ENCODE results near the gene ATG2A.
A peak's percentile ranks its signal among the peaks of the same experiment; 100 is the strongest.
"Not testable (repeated sequence)": the region's sequence is repeated elsewhere in the genome, so short reads cannot be mapped to it uniquely, and the experiment has no call there.

The ATG2A gene

DNA sequence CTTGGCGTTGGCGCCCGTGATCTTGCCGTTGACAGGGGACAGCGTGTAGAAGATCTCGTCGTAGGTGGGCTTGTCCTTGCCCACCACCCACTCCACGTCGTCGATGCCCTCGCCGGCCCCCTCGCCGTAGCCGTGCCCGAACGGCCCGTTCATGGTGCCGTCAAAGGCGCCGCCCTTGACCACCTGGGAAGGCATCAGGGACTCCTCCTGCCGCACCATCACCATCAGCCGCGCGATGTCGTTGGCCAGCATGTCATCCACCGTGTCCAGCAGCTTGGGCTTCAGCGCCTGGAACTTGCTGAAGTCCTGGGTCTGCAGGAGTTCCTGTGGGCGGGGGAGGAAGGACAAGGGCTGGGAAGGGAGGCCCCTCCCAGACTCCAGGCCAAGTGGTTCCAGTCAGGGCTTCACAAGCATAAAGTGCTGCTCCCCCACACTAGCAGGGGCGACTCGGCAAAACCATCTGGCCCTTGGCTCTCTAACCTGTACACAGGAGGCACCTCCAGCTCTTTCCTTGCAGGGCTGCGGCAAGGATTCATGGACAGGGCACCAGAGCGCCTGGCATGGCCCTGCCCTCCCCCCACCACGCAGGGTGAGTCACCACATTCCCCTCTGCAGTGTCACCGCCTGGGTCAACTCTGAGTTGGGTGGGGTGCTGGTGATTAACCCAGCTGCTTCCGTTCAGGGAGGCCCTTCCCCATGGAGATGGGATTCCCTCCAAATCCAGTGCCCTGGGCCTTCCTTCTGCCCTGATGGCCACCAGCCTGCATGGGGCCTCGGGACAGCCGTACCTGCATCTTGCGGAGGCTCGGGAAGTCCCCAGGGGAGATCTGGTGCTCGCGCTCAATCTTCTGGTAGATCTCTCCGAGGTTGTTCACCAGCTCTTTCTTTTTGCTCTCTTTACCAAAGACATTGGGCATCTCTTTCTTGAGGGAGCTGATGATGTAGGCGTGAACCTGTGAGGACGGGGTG lies 62.2 kb downstream of the ATG2A start:
- DNase-seq (ENCODE audit: low spot score), result no peak

DNA sequence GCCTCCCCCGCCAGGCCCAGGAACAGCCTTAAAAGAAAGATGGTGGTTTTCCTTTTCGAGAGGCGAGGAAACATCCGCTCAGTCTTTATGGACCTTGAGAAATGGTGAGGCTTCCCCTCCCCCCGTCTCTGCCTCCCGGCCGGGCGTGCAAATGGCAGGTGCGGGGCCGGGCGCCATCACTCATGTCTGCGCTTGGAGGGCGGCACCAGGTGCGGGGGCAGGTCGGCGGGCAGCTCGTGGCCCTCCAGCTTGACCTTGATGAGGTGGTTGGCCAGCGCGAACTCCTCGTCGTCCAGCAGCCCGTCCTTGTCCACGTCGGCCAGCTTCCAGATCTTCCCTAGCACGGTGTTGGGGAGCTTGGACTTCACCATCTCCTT lies 62.9 kb downstream of the ATG2A start:
- no peak for DNase-seq (ENCODE audit: low spot score)

DNA sequence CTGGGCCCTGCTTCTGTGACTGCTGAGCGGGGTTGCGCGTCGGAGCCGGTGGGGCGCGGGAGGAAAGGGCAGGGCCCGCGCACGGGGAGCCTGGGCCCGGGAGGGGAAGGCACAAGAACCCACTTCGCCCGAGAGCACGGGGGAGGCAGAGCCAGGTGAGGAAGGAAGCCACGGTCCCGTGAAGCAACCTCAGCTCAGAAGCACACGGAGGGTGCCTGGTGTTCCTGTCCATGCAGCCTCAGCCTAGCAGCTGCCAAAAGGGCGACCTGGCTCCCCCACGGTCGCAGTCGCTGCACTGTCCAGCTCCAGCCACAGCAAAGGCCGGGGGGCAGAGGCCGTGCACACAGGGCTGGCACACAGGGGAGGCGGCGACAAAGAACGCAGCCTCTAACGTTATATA lies 63.3 kb downstream of the ATG2A start:
- no peak for DNase-seq (ENCODE audit: low spot score)

DNA sequence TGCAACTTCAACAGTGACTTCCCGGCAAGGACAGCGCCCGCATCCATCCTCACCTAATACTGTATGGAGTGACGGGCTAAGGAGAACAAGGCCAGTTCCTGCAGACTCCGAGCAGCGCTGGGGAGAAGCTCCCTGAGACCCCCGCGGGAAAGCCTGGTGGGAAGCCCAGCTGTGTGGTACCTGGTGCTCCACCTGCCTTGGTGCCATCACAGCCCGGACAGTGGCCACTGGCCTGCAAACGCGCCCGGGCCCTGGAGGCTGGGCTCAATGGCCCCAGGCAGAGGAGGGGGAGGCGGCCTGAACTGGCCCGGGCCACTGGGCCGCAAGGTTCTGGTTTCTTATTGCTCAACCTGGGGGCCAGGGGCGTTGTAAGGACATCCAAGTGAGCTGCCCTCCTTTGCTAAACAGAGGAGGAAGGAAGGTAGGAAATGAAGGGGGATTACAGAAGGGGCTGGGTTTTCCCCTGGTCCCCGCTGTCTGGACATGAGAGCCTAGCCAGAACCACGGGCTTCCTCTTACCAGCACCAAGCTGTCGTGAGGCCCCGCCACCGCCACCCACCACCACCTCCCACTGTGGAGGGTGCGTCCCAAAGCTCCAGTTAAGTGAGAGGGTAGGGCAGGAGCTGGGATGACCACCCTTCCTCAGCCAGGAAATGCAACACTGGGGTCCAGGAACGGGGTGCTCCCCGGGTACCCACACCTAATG lies 64.1 kb downstream of the ATG2A start:
- DNase-seq (ENCODE audit: low spot score), result no peak

DNA sequence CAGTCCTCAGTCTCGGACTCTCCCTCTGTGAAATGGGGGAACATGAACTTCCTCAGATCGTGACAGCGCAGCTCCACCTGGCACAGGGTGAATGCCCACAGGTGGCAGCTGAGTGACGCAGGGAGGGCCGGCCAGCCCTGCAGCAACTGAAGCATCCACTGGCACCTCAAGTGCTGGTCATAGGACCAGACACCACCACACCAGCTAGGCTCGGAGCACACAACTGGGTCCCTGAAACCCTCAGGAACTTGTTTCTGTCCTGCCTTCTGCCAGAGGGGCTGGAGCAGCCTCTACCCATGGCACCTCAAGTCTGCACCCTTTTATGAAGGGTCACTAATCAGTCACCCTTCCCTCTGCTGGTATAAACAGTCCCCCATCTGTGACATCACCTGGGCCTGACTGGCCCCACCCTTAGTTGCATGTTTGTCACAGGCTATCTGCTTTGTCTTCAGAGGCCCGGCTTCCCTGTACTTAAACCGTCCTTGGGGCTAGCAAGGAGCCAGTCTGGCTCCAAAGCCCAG lies 65.1 kb downstream of the ATG2A start:
- DNase-seq (ENCODE audit: low spot score), result peak; percentile 83

DNA sequence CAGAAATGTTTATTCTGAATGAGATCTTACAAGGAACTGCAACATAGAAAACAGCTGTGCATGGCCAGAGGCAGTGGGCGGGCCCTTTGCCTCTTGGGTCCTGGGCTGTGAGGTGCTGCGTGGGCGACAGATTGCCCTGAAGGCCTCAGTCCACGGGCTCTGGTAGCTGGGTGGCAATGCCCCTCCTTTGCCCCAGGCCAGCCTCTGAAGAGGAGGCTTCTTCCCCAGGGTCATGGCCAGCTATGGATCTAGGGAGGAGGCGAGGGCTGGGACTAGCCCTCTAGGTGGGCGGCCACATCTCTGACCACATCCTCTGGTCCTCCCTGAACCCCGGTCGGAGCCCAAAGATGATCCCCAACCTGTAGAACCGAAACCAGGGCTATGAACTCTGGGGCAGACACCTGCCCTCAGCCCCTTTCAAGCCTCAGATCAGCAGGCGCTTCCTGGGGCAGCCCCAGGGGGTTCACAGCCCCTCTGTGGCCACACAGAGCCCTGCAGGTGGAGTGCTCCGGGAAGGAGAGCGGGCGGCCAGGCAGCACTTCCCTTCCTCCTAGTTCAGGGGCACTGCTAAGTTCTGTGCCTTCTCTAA lies 65.9 kb downstream of the ATG2A start:
- DNase-seq (ENCODE audit: low spot score), result peak; percentile 90

DNA sequence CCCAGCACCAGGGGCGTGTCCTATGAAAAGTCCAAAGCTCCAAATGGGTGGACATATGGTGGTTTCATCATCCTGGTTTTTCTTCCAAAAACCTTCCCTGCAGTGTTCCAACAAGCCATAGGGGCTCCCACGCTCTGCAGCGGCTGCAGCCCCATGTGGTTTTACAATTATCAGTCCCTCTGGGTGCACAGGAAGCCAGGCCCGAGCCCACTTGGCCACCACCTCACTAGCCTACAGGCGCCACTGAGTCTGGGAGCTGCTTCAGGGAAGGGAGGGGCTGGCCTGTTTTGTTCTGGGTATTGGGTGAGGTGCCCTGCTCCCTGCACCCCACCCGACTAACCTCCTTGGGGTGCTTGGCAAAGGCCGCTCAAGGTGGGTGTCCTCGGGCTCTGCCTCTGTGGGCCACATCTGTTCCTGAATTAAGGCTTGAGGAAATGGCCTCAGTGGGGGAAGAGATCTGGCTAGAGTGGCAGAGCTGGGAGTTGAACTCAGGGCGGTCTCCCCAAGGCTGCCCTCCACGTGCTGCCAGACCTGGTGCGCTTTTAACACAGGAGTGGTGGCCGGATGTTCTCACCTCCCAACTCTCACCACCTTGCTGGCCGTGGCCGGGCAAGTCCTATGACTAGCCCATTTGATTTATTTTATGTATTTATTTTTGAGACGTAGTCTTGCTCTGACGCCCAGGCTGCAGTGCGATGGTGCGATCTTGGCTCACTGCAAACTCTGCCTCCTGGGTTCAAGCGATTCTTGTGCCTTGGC lies 67.2 kb downstream of the ATG2A start:
- no peak for DNase-seq (ENCODE audit: low spot score)

DNA sequence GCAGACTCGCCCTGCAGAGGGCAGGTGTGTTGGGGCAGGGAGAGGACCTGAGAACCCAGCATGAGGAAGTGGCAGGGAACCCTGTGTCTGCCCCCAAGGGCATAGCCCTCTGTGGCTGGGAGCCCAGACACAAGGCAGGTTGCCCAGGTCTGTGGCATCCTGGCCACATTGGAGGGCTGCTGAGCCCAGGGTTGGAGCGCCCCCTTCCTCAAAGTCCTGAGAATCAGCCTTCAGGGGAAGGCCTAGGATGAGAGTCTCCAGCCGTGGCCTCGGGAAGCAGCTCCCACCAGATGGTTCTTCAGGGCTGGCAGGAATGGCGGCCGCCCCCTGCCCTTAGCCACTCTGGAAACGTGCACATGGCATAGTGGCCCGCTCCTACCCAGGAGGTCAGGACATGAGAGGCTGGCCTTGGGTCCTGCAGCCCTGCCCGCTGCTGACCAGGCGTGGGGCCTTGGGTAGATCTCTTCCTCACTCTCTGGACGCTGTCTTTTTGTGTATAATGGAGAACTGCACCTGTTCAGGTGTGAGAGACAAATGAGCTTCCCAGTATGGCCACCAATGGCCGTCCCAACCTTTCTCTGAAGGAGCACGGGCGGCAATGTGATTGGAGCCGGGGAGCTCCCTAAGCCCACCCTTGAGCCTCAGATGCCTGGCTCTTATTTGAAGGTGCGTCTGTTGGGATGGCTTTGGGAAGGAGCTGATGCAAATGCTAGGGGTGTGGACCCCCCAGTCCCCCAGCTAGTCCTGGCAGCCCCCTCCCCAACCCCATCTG lies 68.0 kb downstream of the ATG2A start:
- DNase-seq (ENCODE audit: low spot score), result no peak

DNA sequence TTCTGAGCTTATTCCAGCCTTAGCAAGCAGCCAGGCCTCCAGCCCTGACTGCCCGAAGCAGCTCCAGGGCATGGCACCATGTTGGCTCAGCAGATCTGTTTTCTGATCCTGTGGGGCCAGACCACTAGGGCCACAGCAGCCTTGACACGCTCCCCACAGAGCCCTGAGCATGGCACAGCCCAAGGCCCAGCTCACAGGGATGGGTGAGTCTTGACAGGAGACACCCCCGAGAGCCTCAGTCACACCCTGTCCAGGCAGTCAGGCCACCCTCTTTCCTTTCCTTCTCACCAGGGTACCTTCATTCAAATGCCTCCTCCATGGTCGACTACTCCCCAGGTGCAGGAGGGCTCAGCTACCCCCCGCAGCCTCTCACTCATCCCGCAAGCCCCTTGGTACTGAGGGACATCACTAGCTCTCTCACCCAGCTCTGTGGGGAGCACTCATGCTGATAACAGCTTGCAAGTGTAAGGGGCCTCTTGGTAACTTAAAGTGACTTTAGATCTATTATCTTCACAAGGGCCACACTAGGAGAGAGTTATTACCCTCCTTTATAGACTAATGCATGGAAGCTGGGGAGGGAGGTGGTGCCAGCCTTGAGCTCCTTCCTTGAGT lies 68.7 kb downstream of the ATG2A start:
- peak; percentile 66 for DNase-seq (ENCODE audit: low spot score)

DNA sequence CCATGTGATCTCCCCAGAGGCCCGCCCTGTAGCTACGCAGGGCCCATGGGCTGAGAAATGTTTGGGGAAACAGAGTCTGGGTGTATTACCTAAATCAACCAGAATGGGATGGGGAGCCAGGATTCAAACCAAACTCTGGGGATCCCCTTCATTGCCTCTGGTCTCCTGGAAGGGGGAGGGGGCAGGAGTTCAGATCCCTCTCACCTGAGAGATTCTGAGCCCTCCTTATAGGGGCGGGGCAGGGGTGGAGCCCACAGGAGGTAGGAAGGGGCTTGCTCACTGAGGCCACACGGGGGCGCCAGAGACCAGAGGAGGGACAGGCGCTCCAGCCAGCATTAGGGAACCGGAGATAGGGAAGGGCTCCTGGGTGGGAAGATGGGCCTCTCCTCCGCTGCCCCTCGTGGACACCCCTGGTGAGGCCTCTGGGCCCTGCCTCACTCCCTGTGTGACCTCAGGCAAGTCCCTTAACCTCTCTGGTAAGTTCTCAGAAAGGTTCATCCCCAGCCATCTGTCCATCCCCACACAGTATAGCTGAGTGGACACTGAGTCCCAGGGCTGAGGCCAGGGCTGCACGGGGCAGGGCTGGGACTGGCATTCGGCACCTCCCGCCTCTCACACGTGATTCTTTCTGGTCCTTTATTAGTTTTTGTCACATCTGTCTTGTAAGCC lies 69.9 kb downstream of the ATG2A start:
- DNase-seq (ENCODE audit: low spot score), result peak; percentile 91

DNA sequence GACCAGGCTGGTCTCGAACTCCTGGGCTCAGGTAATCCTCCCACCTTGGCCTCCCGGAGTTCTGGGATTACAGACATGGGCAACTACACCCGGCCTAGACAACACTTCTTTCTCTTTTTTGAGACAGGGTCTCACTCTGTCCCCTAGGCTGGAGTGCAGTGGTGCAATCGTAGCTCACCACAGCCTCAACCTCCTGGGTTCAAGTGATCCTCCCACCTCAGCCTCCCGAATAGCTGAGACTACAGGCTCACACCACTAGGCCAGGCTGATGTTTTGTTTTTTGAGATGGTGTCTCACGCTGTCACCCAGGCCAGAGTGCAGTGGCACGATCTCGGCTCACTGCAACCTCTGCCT lies 71.3 kb downstream of the ATG2A start:
- not testable (repeated sequence) for DNase-seq (ENCODE audit: low spot score)

DNA sequence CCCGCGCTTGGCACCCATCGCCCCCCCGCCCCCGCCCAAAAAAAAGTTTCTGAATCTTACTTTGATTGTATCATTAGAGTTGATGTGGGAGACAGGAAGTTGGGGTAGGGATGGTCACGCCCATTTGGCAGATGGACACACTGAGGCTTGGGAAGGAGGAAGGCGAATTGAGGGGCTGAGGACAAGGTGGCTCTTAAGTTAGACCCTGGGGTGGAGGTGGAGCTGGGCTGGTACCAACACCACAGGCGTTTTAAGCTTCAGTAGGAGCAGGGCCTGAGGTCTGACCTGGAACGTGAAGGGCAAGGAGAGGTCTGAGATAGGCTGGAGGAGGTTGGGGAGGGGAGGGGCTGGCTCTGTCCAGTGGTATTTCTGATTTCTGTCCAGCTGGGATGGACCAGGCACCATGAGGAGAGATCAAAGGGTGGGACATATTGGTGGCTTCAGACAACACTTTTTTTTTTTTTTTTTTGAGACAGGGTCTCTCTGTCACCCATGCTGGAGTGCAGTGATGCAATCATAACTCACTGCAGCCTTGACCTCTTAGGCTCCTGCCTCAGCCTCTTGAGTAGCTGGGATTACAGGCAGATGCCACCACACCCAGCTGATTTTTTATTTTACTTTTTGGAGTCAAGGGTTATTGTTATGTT lies 71.8 kb downstream of the ATG2A start:
- DNase-seq (ENCODE audit: low spot score), result peak; percentile 55
